ENCODE measurements around the gene FAM163A. TPM values are rescaled to one million over a fixed set of nuclear protein-coding genes. Genes with fewer than 3 reads are reported as not detected.
"Not testable (repeated sequence)": the region's sequence is repeated elsewhere in the genome, so short reads cannot be mapped to it uniquely, and the experiment has no call there.

The FAM163A gene
- total and polyA plus RNA-seq, 2 donors, result 3.2 to 10.4 TPM

DNA sequence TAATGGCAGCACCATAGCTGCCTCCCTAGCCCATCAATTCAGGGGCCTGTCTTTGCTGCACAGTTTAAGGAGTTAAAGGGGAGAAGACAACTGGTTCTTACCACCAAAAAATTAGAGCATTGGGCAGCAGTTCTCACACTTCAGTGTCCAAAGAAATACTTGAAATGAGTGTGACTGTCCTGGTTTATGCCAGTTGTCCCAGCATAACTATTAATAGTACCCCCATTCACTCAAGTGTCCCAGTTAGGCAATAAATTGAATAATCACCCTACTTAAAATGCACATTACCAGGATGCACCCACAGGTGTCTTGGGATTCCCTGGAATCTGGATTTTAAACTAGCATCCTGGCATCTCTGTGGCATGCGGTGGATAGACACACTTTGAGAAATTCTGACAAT lies 51.1 kb downstream of the FAM163A start:
- no peaks in the 10 kb centered on the region for H3K36me3 ChIP-seq (ENCODE audit: control insufficient read depth in 2 of 2, insufficient read depth in 2 of 2, low read length in 1 of 2)
- H3K27me3 ChIP-seq (ENCODE audit: control insufficient read depth in 2 of 2, insufficient read depth in 1 of 2, low read length in 1 of 2), result peaks cover 0 to 9% of the 10 kb centered on the region in 2 donors
- no peak overlapping the region for H3K27ac ChIP-seq (ENCODE audit: low read depth in 1 of 2, low read length in 1 of 2)
- H3K9me3 ChIP-seq (ENCODE audit: control insufficient read depth in 2 of 2, insufficient read depth in 1 of 2, low read length in 1 of 2), result no peaks in the 10 kb centered on the region
- peaks cover 0 to under 1% of the 10 kb centered on the region in 2 donors for H3K4me1 ChIP-seq (ENCODE audit: control insufficient read depth in 2 of 2, insufficient read depth in 2 of 2, low read length in 2 of 2)
- no peak overlapping the region for H3K4me3 ChIP-seq (ENCODE audit: low read length in 2 of 2)
- no peak for DNase-seq (ENCODE audit: low read depth in 6 of 9, low spot score in 9 of 9)
- WGBS, result 99% methylated on average over 1 of the region's 1 CpG

DNA sequence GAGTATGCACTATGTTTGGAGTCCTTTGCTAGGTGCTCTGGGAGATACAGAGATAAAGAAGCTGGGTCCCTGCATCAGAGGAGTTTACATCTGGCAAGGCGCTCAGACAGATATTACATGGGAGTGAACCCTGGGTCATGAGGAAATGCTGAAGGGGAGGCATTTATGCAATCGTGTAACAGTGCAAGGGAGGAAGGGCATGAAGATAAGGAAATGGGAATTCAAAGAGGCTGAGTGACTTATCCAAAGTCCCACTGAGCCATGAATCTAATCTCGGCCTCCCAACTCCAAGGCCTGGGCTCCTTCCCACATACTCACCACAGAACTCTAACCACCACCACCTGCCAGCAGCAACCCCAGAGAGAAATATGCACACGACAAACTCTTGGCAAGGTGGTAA lies 51.6 kb downstream of the FAM163A start:
- Histone ChIP-seq H3K4me1 (ENCODE audit: control insufficient read depth in 2 of 2, insufficient read depth in 2 of 2, low read length in 2 of 2) (peaks cover 0 to 3% of the 10 kb centered on the region in 2 donors), H3K27ac (ENCODE audit: low read depth in 1 of 2, low read length in 1 of 2) (no peak overlapping the region), H3K9me3 (ENCODE audit: control insufficient read depth in 2 of 2, insufficient read depth in 1 of 2, low read length in 1 of 2) (no peaks in the 10 kb centered on the region), H3K4me3 (ENCODE audit: low read length in 2 of 2) (no peak overlapping the region), H3K36me3 (ENCODE audit: control insufficient read depth in 2 of 2, insufficient read depth in 2 of 2, low read length in 1 of 2) (no peaks in the 10 kb centered on the region), H3K27me3 (ENCODE audit: control insufficient read depth in 2 of 2, insufficient read depth in 1 of 2, low read length in 1 of 2) (peaks cover 0 to 9% of the 10 kb centered on the region in 2 donors)
- WGBS, result 36% methylated on average over 4 of the region's 4 CpGs
- no peak for DNase-seq (ENCODE audit: low read depth in 6 of 9, low spot score in 9 of 9)

GRCh38 chr1:179798213-179798863 lies 55.2 kb downstream of the FAM163A start:
- peaks cover 0 to 3% of the 10 kb centered on the region in 2 donors for H3K4me1 ChIP-seq (ENCODE audit: control insufficient read depth in 2 of 2, insufficient read depth in 2 of 2, low read length in 2 of 2)
- no peaks in the 10 kb centered on the region for H3K36me3 ChIP-seq (ENCODE audit: control insufficient read depth in 2 of 2, insufficient read depth in 2 of 2, low read length in 1 of 2)
- H3K4me3 ChIP-seq (ENCODE audit: low read length in 2 of 2), result no peak overlapping the region
- H3K9me3 ChIP-seq (ENCODE audit: control insufficient read depth in 2 of 2, insufficient read depth in 1 of 2, low read length in 1 of 2), result no peaks in the 10 kb centered on the region
- no peak for DNase-seq (ENCODE audit: low read depth in 6 of 9, low spot score in 9 of 9)
- 93% methylated on average over 10 of the region's 10 CpGs for WGBS
- peaks cover 0 to 11% of the 10 kb centered on the region in 2 donors for H3K27me3 ChIP-seq (ENCODE audit: control insufficient read depth in 2 of 2, insufficient read depth in 1 of 2, low read length in 1 of 2)
- H3K27ac ChIP-seq (ENCODE audit: low read depth in 1 of 2, low read length in 1 of 2), result no peak overlapping the region

DNA sequence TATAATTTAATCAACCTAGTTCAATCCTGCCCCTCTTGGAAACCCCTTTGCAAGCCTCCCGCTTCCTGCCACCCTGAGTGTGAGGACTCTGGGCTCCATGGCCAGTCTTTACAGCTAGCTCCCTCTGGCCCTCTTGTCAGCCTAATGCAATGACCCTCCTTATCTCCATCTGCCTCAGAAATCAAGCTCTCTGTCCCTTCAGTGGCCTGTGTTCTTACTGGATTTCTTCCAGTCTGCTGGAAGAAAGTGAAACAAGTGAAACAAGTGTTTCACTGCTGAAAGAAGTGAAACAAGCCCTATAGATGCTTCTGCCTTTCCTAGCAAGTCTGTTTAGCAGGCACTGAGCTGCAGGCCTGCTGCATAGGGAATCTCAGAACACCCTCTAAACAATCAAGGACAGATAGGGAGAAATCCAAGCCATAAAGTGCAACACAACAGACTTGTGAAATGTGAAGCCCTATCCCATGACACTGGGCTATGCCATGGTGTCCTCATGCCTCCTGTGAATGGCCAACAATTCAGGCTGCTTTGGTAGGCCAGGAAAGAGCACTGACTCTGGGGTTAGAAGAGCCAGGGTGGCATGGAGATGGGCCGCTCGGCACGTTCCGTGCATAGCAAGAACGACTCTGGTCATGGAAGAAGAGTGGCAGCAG lies 55.9 kb downstream of the FAM163A start:
- H3K9me3 ChIP-seq (ENCODE audit: control insufficient read depth in 2 of 2, insufficient read depth in 1 of 2, low read length in 1 of 2), result no peaks in the 10 kb centered on the region
- H3K27ac ChIP-seq (ENCODE audit: low read depth in 1 of 2, low read length in 1 of 2), result no peak overlapping the region
- H3K4me3 ChIP-seq (ENCODE audit: low read length in 2 of 2), result no peak overlapping the region
- peaks cover 0 to 8% of the 10 kb centered on the region in 2 donors for H3K27me3 ChIP-seq (ENCODE audit: control insufficient read depth in 2 of 2, insufficient read depth in 1 of 2, low read length in 1 of 2)
- DNase-seq (ENCODE audit: low read depth in 6 of 9, low spot score in 9 of 9), result no peak
- WGBS, result 98% methylated on average over 6 of the region's 6 CpGs
- no peaks in the 10 kb centered on the region for H3K36me3 ChIP-seq (ENCODE audit: control insufficient read depth in 2 of 2, insufficient read depth in 2 of 2, low read length in 1 of 2)
- H3K4me1 ChIP-seq (ENCODE audit: control insufficient read depth in 2 of 2, insufficient read depth in 2 of 2, low read length in 2 of 2), result peaks cover 0 to 3% of the 10 kb centered on the region in 2 donors

GRCh38 chr1:179800481-179800880 lies 57.4 kb downstream of the FAM163A start:
- Histone ChIP-seq H3K4me1 (ENCODE audit: control insufficient read depth in 2 of 2, insufficient read depth in 2 of 2, low read length in 2 of 2) (peaks cover 0 to 3% of the 10 kb centered on the region in 2 donors), H3K36me3 (ENCODE audit: control insufficient read depth in 2 of 2, insufficient read depth in 2 of 2, low read length in 1 of 2) (no peaks in the 10 kb centered on the region), H3K4me3 (ENCODE audit: low read length in 2 of 2) (no peak overlapping the region), H3K27me3 (ENCODE audit: control insufficient read depth in 2 of 2, insufficient read depth in 1 of 2, low read length in 1 of 2) (peaks cover 0 to 8% of the 10 kb centered on the region in 2 donors), H3K27ac (ENCODE audit: low read depth in 1 of 2, low read length in 1 of 2) (no peak overlapping the region), H3K9me3 (ENCODE audit: control insufficient read depth in 2 of 2, insufficient read depth in 1 of 2, low read length in 1 of 2) (no peaks in the 10 kb centered on the region)
- 96% methylated on average over 4 of the region's 4 CpGs for WGBS
- DNase-seq (ENCODE audit: low read depth in 6 of 9, low spot score in 9 of 9), result no peak

GRCh38 chr1:179803104-179803503 lies 60.0 kb downstream of the FAM163A start:
- Histone ChIP-seq H3K4me3 (ENCODE audit: low read length in 2 of 2) (no peak overlapping the region), H3K4me1 (ENCODE audit: control insufficient read depth in 2 of 2, insufficient read depth in 2 of 2, low read length in 2 of 2) (peaks cover 0 to 3% of the 10 kb centered on the region in 2 donors), H3K27ac (ENCODE audit: low read depth in 1 of 2, low read length in 1 of 2) (no peak overlapping the region), H3K9me3 (ENCODE audit: control insufficient read depth in 2 of 2, insufficient read depth in 1 of 2, low read length in 1 of 2) (peaks cover 0 to under 1% of the 10 kb centered on the region in 2 donors), H3K27me3 (ENCODE audit: control insufficient read depth in 2 of 2, insufficient read depth in 1 of 2, low read length in 1 of 2) (peaks cover 0 to 5% of the 10 kb centered on the region in 2 donors), H3K36me3 (ENCODE audit: control insufficient read depth in 2 of 2, insufficient read depth in 2 of 2, low read length in 1 of 2) (no peaks in the 10 kb centered on the region)
- no peak for DNase-seq (ENCODE audit: low read depth in 6 of 9, low spot score in 9 of 9)
- 45% methylated on average over 6 of the region's 6 CpGs for WGBS

GRCh38 chr1:179803918-179804317 lies 60.8 kb downstream of the FAM163A start:
- no peak for DNase-seq (ENCODE audit: low read depth in 6 of 9, low spot score in 9 of 9)
- H3K4me3 ChIP-seq (ENCODE audit: low read length in 2 of 2), result no peak overlapping the region
- no peak overlapping the region for H3K27ac ChIP-seq (ENCODE audit: low read depth in 1 of 2, low read length in 1 of 2)
- peaks cover 0 to 3% of the 10 kb centered on the region in 2 donors for H3K9me3 ChIP-seq (ENCODE audit: control insufficient read depth in 2 of 2, insufficient read depth in 1 of 2, low read length in 1 of 2)
- H3K27me3 ChIP-seq (ENCODE audit: control insufficient read depth in 2 of 2, insufficient read depth in 1 of 2, low read length in 1 of 2), result peaks cover 0 to 5% of the 10 kb centered on the region in 2 donors
- no peaks in the 10 kb centered on the region for H3K36me3 ChIP-seq (ENCODE audit: control insufficient read depth in 2 of 2, insufficient read depth in 2 of 2, low read length in 1 of 2)
- 95% methylated on average over 1 of the region's 1 CpG for WGBS
- H3K4me1 ChIP-seq (ENCODE audit: control insufficient read depth in 2 of 2, insufficient read depth in 2 of 2, low read length in 2 of 2), result peaks cover 0 to 3% of the 10 kb centered on the region in 2 donors

DNA sequence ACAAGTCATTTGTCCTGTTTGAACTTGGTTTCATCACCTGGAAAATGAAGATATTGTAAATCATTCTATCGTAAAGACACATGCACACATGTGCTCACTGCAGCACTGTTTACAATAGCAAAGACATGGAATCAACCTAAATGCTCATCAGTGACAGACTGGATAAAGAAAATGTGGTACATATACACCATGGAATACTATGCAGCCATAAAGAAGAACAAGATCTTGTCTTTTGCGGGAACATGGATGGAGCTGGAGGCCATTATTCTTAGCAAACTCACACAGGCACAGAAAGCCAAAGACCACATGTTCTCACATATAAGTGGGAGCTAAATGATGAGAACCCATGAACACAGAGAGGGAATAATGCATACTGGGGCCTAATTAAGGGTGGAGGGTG lies 61.3 kb downstream of the FAM163A start:
- WGBS, result 98% methylated on average over 2 of the region's 2 CpGs
- H3K27ac ChIP-seq (ENCODE audit: low read depth in 1 of 2, low read length in 1 of 2); H3K4me1 ChIP-seq (ENCODE audit: control insufficient read depth in 2 of 2, insufficient read depth in 2 of 2, low read length in 2 of 2); H3K27me3 ChIP-seq (ENCODE audit: control insufficient read depth in 2 of 2, insufficient read depth in 1 of 2, low read length in 1 of 2); H3K9me3 ChIP-seq (ENCODE audit: control insufficient read depth in 2 of 2, insufficient read depth in 1 of 2, low read length in 1 of 2); DNase-seq (ENCODE audit: low read depth in 6 of 9, low spot score in 9 of 9); H3K4me3 ChIP-seq (ENCODE audit: low read length in 2 of 2); H3K36me3 ChIP-seq (ENCODE audit: control insufficient read depth in 2 of 2, insufficient read depth in 2 of 2, low read length in 1 of 2): not testable (repeated sequence)

DNA sequence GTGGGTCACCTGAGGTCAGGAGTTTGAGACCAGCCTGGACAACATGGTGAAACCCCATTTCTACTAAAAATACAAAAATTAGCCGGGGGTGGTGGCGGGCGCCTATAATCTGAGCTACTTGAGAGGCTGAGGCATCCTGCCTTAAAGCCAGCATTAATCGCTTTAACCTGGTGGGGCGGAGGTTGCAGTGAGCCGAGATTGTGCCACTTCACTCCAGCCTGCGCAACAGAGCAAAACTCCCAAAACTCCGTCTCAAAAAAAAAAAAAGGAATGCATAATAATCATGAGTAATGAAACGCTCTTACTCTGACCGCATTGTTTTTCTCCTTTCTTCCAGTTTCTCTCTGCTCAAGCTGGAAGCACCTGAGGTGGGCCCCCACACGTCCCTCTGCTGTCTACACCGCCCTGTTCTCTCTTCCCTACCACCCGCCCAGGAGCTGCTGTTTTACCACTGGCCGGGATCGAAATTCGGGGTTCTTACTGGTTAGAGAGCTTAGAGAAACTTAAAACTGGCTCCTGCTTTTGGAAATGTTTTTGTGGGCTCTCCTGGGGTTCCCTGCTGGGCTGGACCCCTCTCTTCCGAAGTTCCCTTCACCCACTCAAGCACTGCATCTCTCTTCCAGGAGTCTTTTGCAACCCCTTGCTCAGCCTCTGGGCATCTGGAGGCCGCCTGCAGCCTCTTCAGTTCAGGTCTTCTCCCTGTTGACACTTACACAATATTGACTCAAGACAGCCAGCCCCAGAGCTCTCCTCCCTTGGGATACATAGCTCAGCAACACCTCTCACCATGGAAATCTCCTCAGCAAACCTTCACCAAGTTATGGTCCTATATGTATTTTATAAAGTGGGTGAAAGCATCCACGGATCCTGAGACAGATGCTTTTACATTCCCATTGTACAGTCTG lies 62.5 kb downstream of the FAM163A start:
- 97% methylated on average over 19 of the region's 19 CpGs for WGBS
- Histone ChIP-seq H3K27me3 (ENCODE audit: control insufficient read depth in 2 of 2, insufficient read depth in 1 of 2, low read length in 1 of 2) (peaks cover 0 to 15% of the 10 kb centered on the region in 2 donors), H3K36me3 (ENCODE audit: control insufficient read depth in 2 of 2, insufficient read depth in 2 of 2, low read length in 1 of 2) (no peaks in the 10 kb centered on the region), H3K4me1 (ENCODE audit: control insufficient read depth in 2 of 2, insufficient read depth in 2 of 2, low read length in 2 of 2) (peaks cover 0 to 10% of the 10 kb centered on the region in 2 donors), H3K4me3 (ENCODE audit: low read length in 2 of 2) (no peak overlapping the region), H3K27ac (ENCODE audit: low read depth in 1 of 2, low read length in 1 of 2) (no peak overlapping the region), H3K9me3 (ENCODE audit: control insufficient read depth in 2 of 2, insufficient read depth in 1 of 2, low read length in 1 of 2) (peaks cover 0 to 3% of the 10 kb centered on the region in 2 donors)
- DNase-seq (ENCODE audit: low read depth in 6 of 9, low spot score in 9 of 9), result no peak
